ENCODE data around the gene VCPKMT.

Gene VCPKMT

DNA sequence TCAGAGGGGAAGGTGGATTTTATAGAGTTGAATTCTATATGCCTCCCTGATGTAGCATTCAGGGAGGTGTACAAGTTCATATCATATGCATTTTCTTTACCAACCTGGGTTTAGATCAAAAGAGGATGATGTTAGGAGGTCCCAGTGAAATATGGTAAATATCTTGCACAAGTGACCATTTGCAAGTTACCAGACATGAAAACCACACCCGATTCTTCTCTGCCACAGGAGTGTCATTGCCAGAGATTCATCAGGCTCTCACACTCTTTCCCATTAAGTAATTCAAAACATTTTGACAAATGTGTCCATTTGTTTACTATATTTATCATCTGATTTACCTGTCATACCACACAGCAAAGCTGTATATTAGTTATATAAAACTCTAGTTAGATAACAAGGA, 44.0 kb downstream of the VCPKMT start:
- H3K4me1 ChIP-seq (ENCODE audit: control insufficient read depth, low read length): no peaks in the 10 kb centered on the region
- H3K4me2 ChIP-seq (ENCODE audit: low read length): no peak overlapping the region
- no peaks in the 10 kb centered on the region for H3K79me2 ChIP-seq (ENCODE audit: control insufficient read depth, low read length)
- H4K20me1 ChIP-seq (ENCODE audit: control insufficient read depth, insufficient read depth, low read depth, low read length): no peaks in the 10 kb centered on the region
- TF ChIP-seq, protein P1, sequence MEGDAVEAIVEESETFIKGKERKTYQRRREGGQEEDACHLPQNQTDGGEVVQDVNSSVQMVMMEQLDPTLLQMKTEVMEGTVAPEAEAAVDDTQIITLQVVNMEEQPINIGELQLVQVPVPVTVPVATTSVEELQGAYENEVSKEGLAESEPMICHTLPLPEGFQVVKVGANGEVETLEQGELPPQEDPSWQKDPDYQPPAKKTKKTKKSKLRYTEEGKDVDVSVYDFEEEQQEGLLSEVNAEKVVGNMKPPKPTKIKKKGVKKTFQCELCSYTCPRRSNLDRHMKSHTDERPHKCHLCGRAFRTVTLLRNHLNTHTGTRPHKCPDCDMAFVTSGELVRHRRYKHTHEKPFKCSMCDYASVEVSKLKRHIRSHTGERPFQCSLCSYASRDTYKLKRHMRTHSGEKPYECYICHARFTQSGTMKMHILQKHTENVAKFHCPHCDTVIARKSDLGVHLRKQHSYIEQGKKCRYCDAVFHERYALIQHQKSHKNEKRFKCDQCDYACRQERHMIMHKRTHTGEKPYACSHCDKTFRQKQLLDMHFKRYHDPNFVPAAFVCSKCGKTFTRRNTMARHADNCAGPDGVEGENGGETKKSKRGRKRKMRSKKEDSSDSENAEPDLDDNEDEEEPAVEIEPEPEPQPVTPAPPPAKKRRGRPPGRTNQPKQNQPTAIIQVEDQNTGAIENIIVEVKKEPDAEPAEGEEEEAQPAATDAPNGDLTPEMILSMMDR (IDR thresholded peaks at IDR 0.05; ENCODE audit: low read depth, low read length, poor library complexity, severe bottlenecking): no peak
- TF ChIP-seq EZH2phosphoT487 (IDR thresholded peaks at IDR 0.05; ENCODE audit: borderline replicate concordance, low read length): no peak
- H3K4me3 ChIP-seq (ENCODE audit: low read length): no peak overlapping the region
- no peaks in the 10 kb centered on the region for H3K9me2 ChIP-seq (replicated peaks; ENCODE audit: control insufficient read depth, low read length)
- H3K36me3 ChIP-seq (ENCODE audit: control insufficient read depth, low read length): no peaks in the 10 kb centered on the region
- H3K9me3 ChIP-seq (ENCODE audit: control insufficient read depth, insufficient read depth, low read length): no peaks in the 10 kb centered on the region
- H3F3A ChIP-seq (ENCODE audit: control insufficient read depth, insufficient read depth): no peaks in the 10 kb centered on the region
- no peaks in the 10 kb centered on the region for H3K27me3 ChIP-seq (ENCODE audit: control insufficient read depth, low read length)
- H3K27ac ChIP-seq (ENCODE audit: low read depth, low read length): no peak overlapping the region

DNA sequence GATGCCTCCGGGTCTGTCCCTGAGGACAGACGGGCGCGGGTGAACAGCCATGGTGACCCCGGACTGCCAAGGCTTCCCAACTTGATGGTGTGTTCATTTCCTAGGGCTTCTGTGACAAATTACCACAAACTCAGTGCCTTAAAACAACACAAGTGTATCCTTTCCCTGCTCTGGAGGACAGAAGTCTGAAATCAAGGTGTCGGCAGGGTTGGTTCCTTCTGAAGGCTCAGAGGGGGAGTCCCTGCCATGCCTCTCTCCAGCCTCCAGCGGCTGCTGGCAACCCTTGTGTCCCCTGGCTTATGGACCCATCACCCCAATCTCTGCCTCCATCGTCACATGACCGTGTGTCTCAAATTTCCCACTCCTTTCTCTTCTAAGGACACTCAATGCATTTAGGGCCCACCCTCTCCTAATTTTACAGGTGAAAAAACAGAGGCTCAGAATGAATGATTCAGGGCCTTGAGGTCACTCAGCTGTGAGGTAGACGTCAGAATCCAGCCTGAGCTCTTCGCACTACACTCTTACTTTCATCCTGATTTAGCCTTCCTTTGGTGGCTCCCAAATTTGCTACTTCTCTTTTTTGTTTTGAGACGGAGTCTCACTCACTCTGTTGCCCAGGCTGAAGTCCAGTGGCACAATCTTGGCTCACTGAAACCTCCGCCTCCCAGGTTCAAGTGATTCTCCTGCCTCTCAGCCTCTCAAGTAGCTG, 45.4 kb downstream of the VCPKMT start:
- Histone ChIP-seq H3K9me2 (replicated peaks; ENCODE audit: control insufficient read depth, low read length) (no peaks in the 10 kb centered on the region), H3F3A (ENCODE audit: control insufficient read depth, insufficient read depth) (no peaks in the 10 kb centered on the region), H3K4me1 (ENCODE audit: control insufficient read depth, low read length) (no peaks in the 10 kb centered on the region), H3K36me3 (ENCODE audit: control insufficient read depth, low read length) (no peaks in the 10 kb centered on the region), H3K4me2 (ENCODE audit: low read length) (no peak overlapping the region), H4K20me1 (ENCODE audit: control insufficient read depth, insufficient read depth, low read depth, low read length) (no peaks in the 10 kb centered on the region), H3K9me3 (ENCODE audit: control insufficient read depth, insufficient read depth, low read length) (no peaks in the 10 kb centered on the region), H3K27ac (ENCODE audit: low read depth, low read length) (no peak overlapping the region), H3K4me3 (ENCODE audit: low read length) (no peak overlapping the region), H3K27me3 (ENCODE audit: control insufficient read depth, low read length) (no peaks in the 10 kb centered on the region), H3K79me2 (ENCODE audit: control insufficient read depth, low read length) (no peaks in the 10 kb centered on the region)
- TF ChIP-seq, protein P1 (IDR thresholded peaks at IDR 0.05; ENCODE audit: low read depth, low read length, poor library complexity, severe bottlenecking): no peak
- TF ChIP-seq EZH2phosphoT487 (IDR thresholded peaks at IDR 0.05; ENCODE audit: borderline replicate concordance, low read length): no peak

DNA sequence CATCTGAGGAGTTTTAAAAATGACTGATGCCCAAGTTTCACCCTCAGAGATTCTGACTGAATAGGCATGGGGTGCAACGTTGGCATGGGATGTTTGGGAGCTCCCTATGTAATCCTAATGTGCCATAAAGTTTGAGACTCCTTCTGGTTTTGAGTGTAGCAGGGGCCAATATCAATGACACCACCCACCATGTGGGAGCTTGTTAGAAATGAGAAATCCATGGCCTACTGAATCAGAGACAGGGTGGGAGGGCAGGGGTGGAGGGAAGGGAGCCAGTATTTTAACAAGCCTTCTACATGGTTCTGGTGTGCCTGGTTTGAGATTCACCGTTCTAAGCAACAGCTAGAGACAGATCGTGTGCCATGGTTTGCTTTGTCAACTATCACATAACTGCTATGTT, 46.1 kb downstream of the VCPKMT start:
- no peak overlapping the region for H3K4me3 ChIP-seq (ENCODE audit: low read length)
- no peak overlapping the region for H3K4me2 ChIP-seq (ENCODE audit: low read length)
- no peaks in the 10 kb centered on the region for H3K36me3 ChIP-seq (ENCODE audit: control insufficient read depth, low read length)
- no peaks in the 10 kb centered on the region for H3K4me1 ChIP-seq (ENCODE audit: control insufficient read depth, low read length)
- H3K79me2 ChIP-seq (ENCODE audit: control insufficient read depth, low read length): no peaks in the 10 kb centered on the region
- no peaks in the 10 kb centered on the region for H3K9me2 ChIP-seq (replicated peaks; ENCODE audit: control insufficient read depth, low read length)
- H3K27ac ChIP-seq (ENCODE audit: low read depth, low read length): no peak overlapping the region
- TF ChIP-seq, protein P1 (IDR thresholded peaks at IDR 0.05; ENCODE audit: low read depth, low read length, poor library complexity, severe bottlenecking): no peak
- TF ChIP-seq EZH2phosphoT487 (IDR thresholded peaks at IDR 0.05; ENCODE audit: borderline replicate concordance, low read length): no peak
- no peaks in the 10 kb centered on the region for H3K9me3 ChIP-seq (ENCODE audit: control insufficient read depth, insufficient read depth, low read length)
- H3F3A ChIP-seq (ENCODE audit: control insufficient read depth, insufficient read depth): no peaks in the 10 kb centered on the region
- H3K27me3 ChIP-seq (ENCODE audit: control insufficient read depth, low read length): no peaks in the 10 kb centered on the region
- H4K20me1 ChIP-seq (ENCODE audit: control insufficient read depth, insufficient read depth, low read depth, low read length): no peaks in the 10 kb centered on the region

Measured in DOHH2 (cell line).